Measurements from ENCODE around the gene GRIN2A. TPM values are rescaled to one million over a fixed set of nuclear protein-coding genes. Genes with fewer than 3 reads are reported as not detected.

The GRIN2A gene
- total RNA-seq, 2 experiments from 2014 or later: not detected

DNA sequence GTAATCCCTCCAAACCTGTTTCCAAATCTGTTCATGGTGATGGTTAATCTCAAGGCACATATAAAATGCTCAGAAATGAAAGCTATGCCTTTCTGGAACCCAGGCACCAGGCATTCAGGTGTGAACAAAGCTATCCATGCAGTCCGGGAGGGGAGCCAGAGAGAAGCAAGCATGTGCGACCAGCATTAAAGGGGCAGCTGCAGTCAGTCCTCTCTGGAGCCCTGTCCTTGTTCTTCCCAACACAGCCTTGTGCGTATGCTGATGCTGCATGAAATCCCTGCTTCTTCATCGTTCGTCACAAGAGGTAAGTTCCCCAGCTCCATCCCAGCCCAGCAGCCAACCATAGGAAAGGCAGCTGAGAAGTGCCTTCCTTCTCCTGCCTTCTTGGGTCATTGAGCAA is 148.7 kb downstream of the GRIN2A start:
- Histone ChIP-seq H3K27ac (ENCODE audit: low read depth, low read length, poor library complexity, severe bottlenecking) (no peak overlapping the region), H3K9me2 (ENCODE audit: insufficient read depth, low read length) (no peaks in the 10 kb centered on the region), H4K20me1 (ENCODE audit: insufficient read depth, low read length) (no peaks in the 10 kb centered on the region), H3K9me3 (ENCODE audit: low read length) (no peaks in the 10 kb centered on the region), H3K4me2 (ENCODE audit: low read length) (no peak overlapping the region), H3K4me1 (ENCODE audit: insufficient read depth, low read length, poor library complexity, severe bottlenecking) (no peaks in the 10 kb centered on the region), H2AFZ (ENCODE audit: low read length) (no peak overlapping the region), H3K36me3 (ENCODE audit: insufficient read depth, low read length) (no peaks in the 10 kb centered on the region), H3K79me2 (ENCODE audit: insufficient read depth, low read depth, low read length) (no peaks in the 10 kb centered on the region), H3K4me3 (ENCODE audit: low read depth, low read length, poor library complexity, severe bottlenecking) (no peak overlapping the region)
- CTCF ChIA-PET (ENCODE audit: unreplicated experiment): no interaction called here
- TF ChIP-seq EZH2phosphoT487 (IDR thresholded peaks at IDR 0.05; ENCODE audit: borderline replicate concordance, low read depth, low read length): no peak
- TF ChIP-seq, protein P1, sequence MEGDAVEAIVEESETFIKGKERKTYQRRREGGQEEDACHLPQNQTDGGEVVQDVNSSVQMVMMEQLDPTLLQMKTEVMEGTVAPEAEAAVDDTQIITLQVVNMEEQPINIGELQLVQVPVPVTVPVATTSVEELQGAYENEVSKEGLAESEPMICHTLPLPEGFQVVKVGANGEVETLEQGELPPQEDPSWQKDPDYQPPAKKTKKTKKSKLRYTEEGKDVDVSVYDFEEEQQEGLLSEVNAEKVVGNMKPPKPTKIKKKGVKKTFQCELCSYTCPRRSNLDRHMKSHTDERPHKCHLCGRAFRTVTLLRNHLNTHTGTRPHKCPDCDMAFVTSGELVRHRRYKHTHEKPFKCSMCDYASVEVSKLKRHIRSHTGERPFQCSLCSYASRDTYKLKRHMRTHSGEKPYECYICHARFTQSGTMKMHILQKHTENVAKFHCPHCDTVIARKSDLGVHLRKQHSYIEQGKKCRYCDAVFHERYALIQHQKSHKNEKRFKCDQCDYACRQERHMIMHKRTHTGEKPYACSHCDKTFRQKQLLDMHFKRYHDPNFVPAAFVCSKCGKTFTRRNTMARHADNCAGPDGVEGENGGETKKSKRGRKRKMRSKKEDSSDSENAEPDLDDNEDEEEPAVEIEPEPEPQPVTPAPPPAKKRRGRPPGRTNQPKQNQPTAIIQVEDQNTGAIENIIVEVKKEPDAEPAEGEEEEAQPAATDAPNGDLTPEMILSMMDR (conservative IDR thresholded peaks at IDR 0.05; ENCODE audit: low read length): no peak
- BruUV-seq (replicated peaks): no TSS peak
- DNase-seq (ENCODE audit: low spot score): no peak
- intact Hi-C loops (cut with micrococcal nuclease; ENCODE audit: unreplicated experiment): no loop called here
- POLR2A ChIA-PET: no interaction called here

GRCh38 chr16:10031955-10032354 is 150.3 kb downstream of the GRIN2A start:
- Histone ChIP-seq H3K4me1 (ENCODE audit: insufficient read depth, low read length, poor library complexity, severe bottlenecking) (no peaks in the 10 kb centered on the region), H3K27ac (ENCODE audit: low read depth, low read length, poor library complexity, severe bottlenecking) (no peak overlapping the region), H3K4me2 (ENCODE audit: low read length) (no peak overlapping the region), H4K20me1 (ENCODE audit: insufficient read depth, low read length) (no peaks in the 10 kb centered on the region), H3K9me3 (ENCODE audit: low read length) (no peaks in the 10 kb centered on the region), H2AFZ (ENCODE audit: low read length) (no peak overlapping the region), H3K36me3 (ENCODE audit: insufficient read depth, low read length) (no peaks in the 10 kb centered on the region), H3K79me2 (ENCODE audit: insufficient read depth, low read depth, low read length) (no peaks in the 10 kb centered on the region), H3K9me2 (ENCODE audit: insufficient read depth, low read length) (no peaks in the 10 kb centered on the region), H3K4me3 (ENCODE audit: low read depth, low read length, poor library complexity, severe bottlenecking) (no peak overlapping the region)
- DNase-seq (ENCODE audit: low spot score): no peak
- intact Hi-C loops (cut with micrococcal nuclease; ENCODE audit: unreplicated experiment): no loop called here
- no TSS peak for BruUV-seq (replicated peaks)
- CTCF ChIA-PET (ENCODE audit: unreplicated experiment): no interaction called here
- TF ChIP-seq EZH2phosphoT487 (IDR thresholded peaks at IDR 0.05; ENCODE audit: borderline replicate concordance, low read depth, low read length): no peak
- TF ChIP-seq, protein P1 (conservative IDR thresholded peaks at IDR 0.05; ENCODE audit: low read length): no peak
- POLR2A ChIA-PET: no interaction called here

DNA sequence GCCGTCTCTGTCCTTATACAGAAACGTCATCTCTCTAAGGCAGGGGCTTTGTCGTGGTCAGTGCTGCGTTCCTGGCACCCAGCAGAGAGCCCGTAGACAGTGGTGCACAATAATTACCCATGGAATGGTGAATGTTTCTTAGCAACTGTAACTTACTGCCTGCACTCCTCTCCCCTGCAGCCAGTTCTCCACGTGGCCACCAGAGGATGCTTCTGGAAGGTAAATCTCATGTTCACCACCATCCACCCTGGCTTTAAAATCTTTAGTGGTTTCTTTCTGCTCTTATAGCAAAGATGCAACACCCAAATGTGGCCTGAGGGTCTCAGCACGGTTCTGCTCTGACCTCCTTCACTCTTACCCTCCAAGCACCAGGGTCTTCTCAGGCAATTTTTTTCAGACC is 150.8 kb downstream of the GRIN2A start:
- no peak for DNase-seq (ENCODE audit: low spot score)
- H4K20me1 ChIP-seq (ENCODE audit: insufficient read depth, low read length): no peaks in the 10 kb centered on the region
- no peak overlapping the region for H3K4me2 ChIP-seq (ENCODE audit: low read length)
- TF ChIP-seq, protein P1 (conservative IDR thresholded peaks at IDR 0.05; ENCODE audit: low read length): 0 out of 2 replicates have a peak, but pooled peaks have one; percentile 17
- TF ChIP-seq EZH2phosphoT487 (IDR thresholded peaks at IDR 0.05; ENCODE audit: borderline replicate concordance, low read depth, low read length): no peak
- H2AFZ ChIP-seq (ENCODE audit: low read length): no peak overlapping the region
- H3K36me3 ChIP-seq (ENCODE audit: insufficient read depth, low read length): no peaks in the 10 kb centered on the region
- POLR2A ChIA-PET: no interaction called here
- H3K9me2 ChIP-seq (ENCODE audit: insufficient read depth, low read length): no peaks in the 10 kb centered on the region
- intact Hi-C loops (cut with micrococcal nuclease; ENCODE audit: unreplicated experiment): no loop called here
- no peaks in the 10 kb centered on the region for H3K9me3 ChIP-seq (ENCODE audit: low read length)
- H3K27ac ChIP-seq (ENCODE audit: low read depth, low read length, poor library complexity, severe bottlenecking): no peak overlapping the region
- H3K4me3 ChIP-seq (ENCODE audit: low read depth, low read length, poor library complexity, severe bottlenecking): no peak overlapping the region
- no TSS peak for BruUV-seq (replicated peaks)
- CTCF ChIA-PET (ENCODE audit: unreplicated experiment): no interaction called here
- H3K79me2 ChIP-seq (ENCODE audit: insufficient read depth, low read depth, low read length): no peaks in the 10 kb centered on the region
- no peaks in the 10 kb centered on the region for H3K4me1 ChIP-seq (ENCODE audit: insufficient read depth, low read length, poor library complexity, severe bottlenecking)

Data from OCI-LY7 (cell line).